ENCODE measurements around the gene POLR2M. TPM values are rescaled to one million over a fixed set of nuclear protein-coding genes. Genes with fewer than 3 reads are reported as not detected.

The POLR2M gene
- total RNA-seq, 1 experiment from 2014 or later = 86.2 TPM

GRCh38 chr15:57730876-57731275 lies 24.4 kb downstream of the POLR2M start:
- ChIA-PET POLR2A (no interaction called here), CTCF (interaction anchor here (3.0 to 4.5 kb wide), 3 partner anchors 12 to 340 kb away, joined by 18 to 35 read pairs (median 20); no protein-coding TSS in a partner anchor), RAD21 (ENCODE audit: low non-redundant PET in 1 of 2, low total read pairs in 2 of 2, uncharacterized antibody in 2 of 2, unreplicated experiment in 2 of 2) (no interaction called here)
- Histone ChIP-seq H3K27me3 (ENCODE audit: insufficient read depth, low read length) (no peaks in the 10 kb centered on the region), H3K4me1 (ENCODE audit: control insufficient read depth in 1 of 2, insufficient read depth in 2 of 2, low read length in 2 of 2) (peaks cover 4% of the 10 kb centered on the region in 2 experiments; a peak in 3 of 4 replicates), H4K20me1 (ENCODE audit: insufficient read depth) (no peaks in the 10 kb centered on the region), H3K9me3 (ENCODE audit: control insufficient read depth in 1 of 2, insufficient read depth in 1 of 2, low read depth in 1 of 2, low read length in 2 of 2) (no peaks in the 10 kb centered on the region), H3K36me3 (ENCODE audit: control insufficient read depth in 1 of 2, insufficient read depth in 2 of 2, low read length in 2 of 2) (no peaks in the 10 kb centered on the region), H2AFZ (ENCODE audit: low read depth, low read length, poor library complexity, severe bottlenecking) (no peak overlapping the region), H3K9ac (ENCODE audit: low read length) (no peak overlapping the region), H3K27ac (ENCODE audit: low read depth, low read length) (no peak overlapping the region), H3K4me3 (replicated peaks in 1 of 2; ENCODE audit: low read depth in 1 of 2, low read length in 2 of 2) (no peak overlapping the region), H3K79me2 (ENCODE audit: insufficient read depth, low read length) (no peaks in the 10 kb centered on the region), H3K4me2 (ENCODE audit: low read length) (no peak overlapping the region), H3K9me2 (ENCODE audit: insufficient read depth) (no peaks in the 10 kb centered on the region)
- TF ChIP-seq ZNF274 (IDR thresholded peaks at IDR 0.05; ENCODE audit: low read depth, low read length) (no peak), CTCF (IDR thresholded peaks at IDR 0.05 in 2 of 3, conservative IDR thresholded peaks at IDR 0.05 in 1 of 3; ENCODE audit: borderline replicate concordance in 1 of 3, insufficient read depth in 1 of 3, low read depth in 2 of 3, low read length in 2 of 3) (no peak), EZH2 (IDR thresholded peaks at IDR 0.05) (no peak), EGR1 (IDR thresholded peaks at IDR 0.05; ENCODE audit: low read depth) (no peak), REST (IDR thresholded peaks at IDR 0.05; ENCODE audit: low read depth) (no peak), MAX (IDR thresholded peaks at IDR 0.05) (no peak), CEBPB (IDR thresholded peaks at IDR 0.05; ENCODE audit: low read depth) (no peak), CBX3 (IDR thresholded peaks at IDR 0.05; ENCODE audit: low read depth) (no peak)
- ATAC-seq = no peak
- no TSS peak for BruUV-seq (replicated peaks)
- DNase-seq (ENCODE audit: low read depth, low spot score) = no peak
- intact Hi-C loops (cut with micrococcal nuclease) = loop anchor here (5.0 kb wide), 1 partner anchor 451 kb away; no protein-coding TSS in a partner anchor

Measured in HCT116 (cell line).